GM12878 (cell line): ENCODE data around the gene SUPT6H. TPM values are rescaled to one million over a fixed set of nuclear protein-coding genes. Genes with fewer than 3 reads are reported as not detected.

Experiments
- ATAC-seq: fragments of 200-7000 bp; cut with Tn5 transposase; 3 replicates; pipeline ENCODE4 v1.9.1; 2020; ENCODE audit warnings: mild to moderate bottlenecking, moderate library complexity
- BruUV-seq: library from RNA; stranded (reverse); fragments of 400-500 nt; replicated peaks from 2 replicates; lab custom pipeline; 2021; lab: Mats Ljungman, UMichigan
- CTCF ChIA-PET: fragments of 300-600 bp; sonication (Branson Sonifier 250); formaldehyde crosslinking; extraction: SDS; loops from one replicate; lab custom pipeline; 2021; ENCODE audit warnings: inconsistent platforms; lab: Yijun Ruan, JAX
- POLR2A ChIA-PET: fragments of 350-600 bp; formaldehyde crosslinking; extraction: SDS; loops from one replicate; lab custom pipeline; 2021; ENCODE audit warnings: inconsistent platforms; lab: Charles Lee
- RAD21 ChIA-PET: fragments of 300-600 bp; sonication (Branson Sonifier 250); formaldehyde crosslinking; loops from one replicate; lab custom pipeline; 2023; ENCODE audit warnings: antibody characterized with exemption; ENCODE audit not compliant: unreplicated experiment; lab: Charles Lee
- SMC1A ChIA-PET: fragments of 300-600 bp; sonication (Branson Sonifier 250); formaldehyde crosslinking; loops from one replicate; lab custom pipeline; 2023; ENCODE audit not compliant: unreplicated experiment, uncharacterized antibody; lab: Charles Lee
- DNase-seq: peaks from one replicate; pipeline ENCODE4 v3.0.0-alpha.2; 2011; ENCODE audit warnings: low read depth, low spot score
- FAIRE-seq: peaks from 3 replicates; lab custom pipeline; 2011; peaks lifted over from hg19 to GRCh38; lab: Jason Lieb, UNC
- H2AFZ ChIP-seq: 2 replicates; pipeline ENCODE4 v1.6.0; 2011; ENCODE audit warnings: low read depth, low read length, control low read depth; ENCODE audit not compliant: control insufficient read depth
- H3K27ac ChIP-seq: 2 replicates; pipeline ENCODE4 v1.5.1; 2011; ENCODE audit warnings: control low read depth; ENCODE audit not compliant: control insufficient read depth, insufficient read depth
- H3K27me3 ChIP-seq, 2 experiments: replicated peaks in 1 of 2; 2 replicates each; pipeline versions ENCODE4 v1.6.0 to v1.6.1; 2011; ENCODE audit warnings: low read length in 1 of 2; ENCODE audit not compliant: control insufficient read depth in 2 of 2, insufficient read depth in 2 of 2
- H3K36me3 ChIP-seq, 2 experiments: 2 replicates each; pipeline ENCODE4 v1.5.1; 2011; ENCODE audit warnings: low read length in 1 of 2; ENCODE audit not compliant: control insufficient read depth in 2 of 2, insufficient read depth in 2 of 2
- H3K4me1 ChIP-seq: 2 replicates; pipeline ENCODE4 v1.6.1; 2011; ENCODE audit warnings: mild to moderate bottlenecking, low read length, moderate library complexity, mixed read lengths; ENCODE audit not compliant: control insufficient read depth, insufficient read depth
- H3K4me2 ChIP-seq: 2 replicates; pipeline ENCODE4 v1.6.0; 2011; ENCODE audit warnings: control low read depth; ENCODE audit not compliant: control insufficient read depth, insufficient read depth
- H3K4me3 ChIP-seq: fragments of 200-600 bp; sonication (generic); 2 replicates; pipeline ENCODE4 v1.5.1; 2016
- H3K79me2 ChIP-seq: 2 replicates; pipeline ENCODE4 v1.6.0; 2011; ENCODE audit warnings: low read length; ENCODE audit not compliant: control insufficient read depth, insufficient read depth
- H3K9ac ChIP-seq: 2 replicates; pipeline ENCODE4 v1.8.0; 2011; ENCODE audit warnings: low read length, control low read depth, mixed read lengths; ENCODE audit not compliant: control insufficient read depth, insufficient read depth
- H3K9me3 ChIP-seq: replicated peaks from 3 replicates; pipeline ENCODE4 v1.5.1; 2011; ENCODE audit warnings: mild to moderate bottlenecking, low read length; ENCODE audit not compliant: control insufficient read depth, insufficient read depth
- H4K20me1 ChIP-seq: 2 replicates; pipeline ENCODE4 v1.6.0; 2011; ENCODE audit not compliant: control insufficient read depth, insufficient read depth
- CTCF ChIP-seq, 3 experiments: IDR thresholded peaks in 2 of 3; conservative IDR thresholded peaks in 1 of 3; 2 replicates each; pipeline ENCODE4 v1.5.1; 2011; ENCODE audit warnings: low read depth in 3 of 3, low read length in 3 of 3, mild to moderate bottlenecking in 3 of 3, control low read depth in 2 of 3, moderate library complexity in 2 of 3, inconsistent platforms in 1 of 3, mixed read lengths in 1 of 3; ENCODE audit not compliant: control insufficient read depth in 2 of 3, insufficient read depth in 1 of 3; ENCODE audit errors: extremely low read depth in 1 of 3
- HDAC6 ChIP-seq: fragments of 200-600 bp; sonication (generic); IDR thresholded peaks from one replicate; pipeline ENCODE4 v1.8.0; 2017; ENCODE audit warnings: antibody characterized with exemption; ENCODE audit not compliant: unreplicated experiment
- JUND ChIP-seq: IDR thresholded peaks from 2 replicates; pipeline ENCODE4 v1.6.1; 2012; ENCODE audit warnings: low read depth, mild to moderate bottlenecking, low read length, improper control_type of control experiment, moderate library complexity
- RELA ChIP-seq: fragments of 450-650 bp; IDR thresholded peaks from 2 replicates; pipeline ENCODE4 v1.8.0; 2014; ENCODE audit warnings: borderline replicate concordance; ENCODE audit not compliant: partially characterized antibody
- WGBS: methylation state at CpG from one replicate; pipeline ENCODE4 v1.1.6; 2016; ENCODE audit warnings: low lambda C conversion rate; ENCODE audit not compliant: insufficient replicate concordance, insufficient coverage; ENCODE audit errors: missing lambda C conversion rate; 5-methylcytosine and 5-hydroxymethylcytosine counted together
- in situ Hi-C: fragments of 300-500 bp; cut with MboI; formaldehyde crosslinking; loops from 9 replicates; pipeline ENCODE4 v1.14.3; 2018; ENCODE audit warnings: mixed read lengths
- intact Hi-C: fragments of 100-400 bp; cut with micrococcal nuclease; formaldehyde crosslinking; loops from one replicate; pipeline ENCODE4 v1.14.2; 2022; ENCODE audit not compliant: unreplicated experiment
- polyA plus RNA-seq, 11 experiments: library from polyadenylated mRNA; depleted of rRNA in 4 of 11; unstranded in 6 of 11; stranded (reverse) in 5 of 11; fragments of >200 nt; fragmentation: Nextera tagmentation in 4 of 11; fragmentation: Illumina TruSeq in 1 of 11; extraction: Ambion mirVana in 4 of 11; extraction: Trizol in 1 of 11; gene quantifications; 1 replicate in 1 of 11; 2 replicates in 10 of 11; pipeline versions ENCODE4 v1.2.1 to v1.2.3, GENCODE V29; 2011 to 2016; ENCODE audit warnings: inconsistent platforms in 2 of 11, missing spikeins in 2 of 11, low read depth in 1 of 11
- total RNA-seq, 4 experiments: library from RNA; depleted of rRNA in 3 of 4; stranded (reverse); fragments of >200 nt in 3 of 4; fragmentation: Illumina TruSeq in 1 of 4; extraction: Trizol in 1 of 4; gene quantifications; 2 replicates each; pipeline versions ENCODE4 v1.2.1 to v1.2.3, GENCODE V29; 2013 to 2021
- TF ChIP-seq, protein P1 (sequence below): fragments of 450-650 bp; IDR thresholded peaks from 2 replicates; pipeline ENCODE4 v1.6.1; 2014; ENCODE audit warnings: mild to moderate bottlenecking

The SUPT6H gene
- total and polyA plus RNA-seq, 10 of the 15 experiments (the other 5 are each of a cell fraction or from before 2014, with no cell fraction given) = 1.7 to 58.8 (median 37.7) TPM

DNA sequence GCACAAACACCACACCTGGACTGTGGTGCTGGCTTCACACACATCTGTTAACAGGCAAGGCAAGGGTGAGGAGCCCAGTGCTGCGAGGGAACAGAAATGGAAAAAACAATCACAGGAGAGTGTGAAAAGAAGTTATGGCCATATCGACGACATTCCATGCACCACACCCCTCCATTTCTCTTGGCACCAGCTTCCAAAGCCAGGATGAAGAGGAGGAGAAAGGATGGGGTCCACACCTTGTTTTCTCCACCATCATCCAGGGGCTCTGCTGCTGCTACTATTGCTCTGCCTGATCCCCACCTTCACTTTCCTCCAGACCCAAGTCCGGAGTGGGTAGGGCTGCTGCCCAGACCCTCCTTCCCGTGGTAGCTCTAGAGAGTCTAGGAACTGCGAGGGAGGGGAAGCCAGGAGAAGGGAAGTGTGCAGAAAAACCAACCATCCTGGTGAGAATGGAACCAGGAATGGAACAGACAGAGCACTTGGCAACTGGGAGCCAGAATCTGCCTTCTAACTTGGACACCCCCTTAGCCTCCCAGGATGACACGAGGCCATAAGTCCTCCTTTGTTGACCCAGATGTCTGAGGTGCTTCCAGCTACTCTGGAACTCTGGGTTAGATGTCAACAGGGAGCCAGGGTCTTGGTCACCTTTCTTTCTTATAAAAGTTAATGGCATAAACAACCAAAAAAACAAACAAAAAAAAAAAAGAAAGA is 50.9 kb downstream of the SUPT6H start:
- Histone ChIP-seq H2AFZ (peak overlapping the region; percentile 57), H3K27me3 (no peaks in the 10 kb centered on the region), H3K36me3 (no peaks in the 10 kb centered on the region; a peak in 1 of 4 replicates), H3K4me1 (peaks cover 9% of the 10 kb centered on the region), H3K4me3 (no peak overlapping the region), H3K79me2 (no peaks in the 10 kb centered on the region), H3K9me3 (no peaks in the 10 kb centered on the region), H3K27ac (no peak overlapping the region), H4K20me1 (no peaks in the 10 kb centered on the region), H3K4me2 (no peak overlapping the region), H3K9ac (no peak overlapping the region)
- ChIA-PET POLR2A (interaction anchor here (0.7 to 3.5 kb wide), 9 partner anchors 7 to 180 kb away, joined by 3 to 29 read pairs (median 10); partner anchors contain the start of genes ALDOC, BLTP2, RPL23A and SDF2), CTCF (interaction anchor here (0.5 to 3.1 kb wide), 9 partner anchors 14 to 252 kb away, joined by 3 to 18 read pairs (median 5); partner anchors contain the start of gene TLCD1), RAD21 (interaction anchor here (0.8 to 3.4 kb wide), 3 partner anchors 12 to 68 kb away, joined by 3 to 20 read pairs (median 5); partner anchors contain the start of genes BLTP2 and TLCD1), SMC1A (interaction anchor here (1.2 to 2.6 kb wide), 7 partner anchors 7 to 69 kb away, joined by 3 to 13 read pairs (median 4); partner anchors contain the start of genes NEK8, RPL23A, SDF2 and SUPT6H)
- BruUV-seq = no TSS peak
- no peak for ATAC-seq
- in situ Hi-C loops (no loop called here), intact Hi-C loops (loop anchor here (10.0 kb wide), 1 partner anchor 158 kb away; the partner anchor contains the start of gene UNC119)
- DNase-seq = no peak
- TF ChIP-seq, protein P1, sequence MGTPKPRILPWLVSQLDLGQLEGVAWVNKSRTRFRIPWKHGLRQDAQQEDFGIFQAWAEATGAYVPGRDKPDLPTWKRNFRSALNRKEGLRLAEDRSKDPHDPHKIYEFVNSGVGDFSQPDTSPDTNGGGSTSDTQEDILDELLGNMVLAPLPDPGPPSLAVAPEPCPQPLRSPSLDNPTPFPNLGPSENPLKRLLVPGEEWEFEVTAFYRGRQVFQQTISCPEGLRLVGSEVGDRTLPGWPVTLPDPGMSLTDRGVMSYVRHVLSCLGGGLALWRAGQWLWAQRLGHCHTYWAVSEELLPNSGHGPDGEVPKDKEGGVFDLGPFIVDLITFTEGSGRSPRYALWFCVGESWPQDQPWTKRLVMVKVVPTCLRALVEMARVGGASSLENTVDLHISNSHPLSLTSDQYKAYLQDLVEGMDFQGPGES = no peak
- TF ChIP-seq HDAC6 (no peak), RELA (no peak)
- FAIRE-seq = no peak
- whole genome bisulfite sequencing = 81% methylated on average over 7 of the region's 7 CpGs

DNA sequence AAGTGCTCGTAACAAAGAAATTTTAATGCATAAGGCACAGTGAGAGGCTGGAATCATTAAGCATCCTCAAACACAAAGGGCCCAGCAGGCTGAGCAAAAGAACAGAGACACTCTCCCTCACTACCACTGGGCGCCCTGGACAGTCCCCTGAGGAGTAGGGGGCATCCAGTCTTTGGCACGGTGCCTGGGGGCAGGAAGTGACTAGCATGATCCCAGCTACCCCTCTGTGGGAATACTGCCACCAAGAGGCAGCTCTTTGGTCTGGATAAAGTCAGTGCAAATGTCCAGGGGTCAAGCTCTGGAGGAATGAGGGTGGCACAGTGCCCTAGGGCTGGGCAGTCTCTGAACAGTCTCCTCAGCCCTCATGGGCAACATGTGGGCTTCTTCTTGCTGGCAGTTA is 52.3 kb downstream of the SUPT6H start:
- H2AFZ ChIP-seq = no peak overlapping the region
- ChIA-PET CTCF (interaction anchor here (0.7 kb wide), 2 partner anchors 13 to 52 kb away, joined by 3 read pairs; no protein-coding TSS in a partner anchor), RAD21 (no interaction called here), SMC1A (no interaction called here), POLR2A (no interaction called here)
- no peaks in the 10 kb centered on the region for H4K20me1 ChIP-seq
- no peak overlapping the region for H3K4me3 ChIP-seq
- H3K4me1 ChIP-seq = peaks cover 14% of the 10 kb centered on the region
- peaks cover 4% of the 10 kb centered on the region; the same call in 1 of the 2 replicates for H3K79me2 ChIP-seq
- no peaks in the 10 kb centered on the region; a peak in 1 of 4 replicates for H3K36me3 ChIP-seq
- no peak for FAIRE-seq
- H3K27ac ChIP-seq = no peak overlapping the region
- ATAC-seq = no peak
- DNase-seq = no peak
- TF ChIP-seq JUND (no peak), CTCF (IDR thresholded peaks at IDR 0.05 in 2 of 3, conservative IDR thresholded peaks at IDR 0.05 in 1 of 3; ENCODE audit: control insufficient read depth in 2 of 3, extremely low read depth in 1 of 3, insufficient read depth in 1 of 3, low read depth in 3 of 3, low read length in 3 of 3) (peak in 2 of 3 experiments; percentile 10 to 13; a peak in 1 of 6 replicates)
- H3K9ac ChIP-seq = no peak overlapping the region
- no peaks in the 10 kb centered on the region for H3K9me3 ChIP-seq
- no TSS peak for BruUV-seq
- WGBS = 8% methylated on average over 3 of the region's 3 CpGs
- in situ Hi-C loops (no loop called here), intact Hi-C loops (loop anchor here (10.0 kb wide), 1 partner anchor 159 kb away; the partner anchor contains the start of gene UNC119)
- no peak overlapping the region for H3K4me2 ChIP-seq
- H3K27me3 ChIP-seq = no peaks in the 10 kb centered on the region
